Measurements from ENCODE around the gene PTGFRN.
"Not testable (repeated sequence)": the region's sequence is repeated elsewhere in the genome, so short reads cannot be mapped to it uniquely, and the experiment has no call there.

DNA sequence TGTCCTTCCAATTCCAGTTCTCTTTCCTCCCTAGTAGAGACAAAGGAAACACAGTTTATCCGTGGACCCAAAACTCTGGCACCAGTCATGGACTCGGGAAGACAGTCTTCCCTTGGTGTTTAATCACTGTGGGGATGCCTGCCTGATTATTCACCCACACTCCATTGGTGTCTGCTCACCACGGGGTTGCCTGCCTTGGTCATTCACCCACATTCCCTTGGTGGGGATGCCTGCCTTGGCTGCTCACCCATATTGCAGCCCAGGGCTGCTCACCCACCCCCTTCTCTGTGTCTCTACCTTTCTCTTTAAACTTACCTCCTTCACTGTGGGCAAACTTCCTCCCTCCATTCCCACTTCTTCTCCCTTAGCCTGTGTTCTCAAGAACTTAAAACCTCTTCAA lies 46.7 kb upstream of the PTGFRN start:
- TF ChIP-seq CTCF (IDR thresholded peaks at IDR 0.05; ENCODE audit: insufficient read depth, low read length); REST (IDR thresholded peaks at IDR 0.05; ENCODE audit: insufficient replicate concordance, low read depth); GABPA (IDR thresholded peaks at IDR 0.05; ENCODE audit: low read depth); POLR2AphosphoS5 (IDR thresholded peaks at IDR 0.05; ENCODE audit: low read depth): not testable (repeated sequence)
